ENCODE results near the gene METTL27.
"Not testable (repeated sequence)": the region's sequence is repeated elsewhere in the genome, so short reads cannot be mapped to it uniquely, and the experiment has no call there.

GRCh38 chr7:73837167-73837566 is 5.1 kb downstream of the METTL27 start:
- TF ChIP-seq, protein P1, sequence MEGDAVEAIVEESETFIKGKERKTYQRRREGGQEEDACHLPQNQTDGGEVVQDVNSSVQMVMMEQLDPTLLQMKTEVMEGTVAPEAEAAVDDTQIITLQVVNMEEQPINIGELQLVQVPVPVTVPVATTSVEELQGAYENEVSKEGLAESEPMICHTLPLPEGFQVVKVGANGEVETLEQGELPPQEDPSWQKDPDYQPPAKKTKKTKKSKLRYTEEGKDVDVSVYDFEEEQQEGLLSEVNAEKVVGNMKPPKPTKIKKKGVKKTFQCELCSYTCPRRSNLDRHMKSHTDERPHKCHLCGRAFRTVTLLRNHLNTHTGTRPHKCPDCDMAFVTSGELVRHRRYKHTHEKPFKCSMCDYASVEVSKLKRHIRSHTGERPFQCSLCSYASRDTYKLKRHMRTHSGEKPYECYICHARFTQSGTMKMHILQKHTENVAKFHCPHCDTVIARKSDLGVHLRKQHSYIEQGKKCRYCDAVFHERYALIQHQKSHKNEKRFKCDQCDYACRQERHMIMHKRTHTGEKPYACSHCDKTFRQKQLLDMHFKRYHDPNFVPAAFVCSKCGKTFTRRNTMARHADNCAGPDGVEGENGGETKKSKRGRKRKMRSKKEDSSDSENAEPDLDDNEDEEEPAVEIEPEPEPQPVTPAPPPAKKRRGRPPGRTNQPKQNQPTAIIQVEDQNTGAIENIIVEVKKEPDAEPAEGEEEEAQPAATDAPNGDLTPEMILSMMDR (IDR thresholded peaks at IDR 0.05; ENCODE audit: insufficient read depth, low read length): not testable (repeated sequence)
- not testable (repeated sequence) for TF ChIP-seq POLR2AphosphoS5, GABPA (IDR thresholded peaks at IDR 0.05; ENCODE audit: low read depth)
